Epithelial cell of proximal tubule (primary cell): Measurements from ENCODE around the gene TMEM121. TPM values are rescaled to one million over a fixed set of nuclear protein-coding genes. Genes with fewer than 3 reads are reported as not detected.
A peak's percentile ranks its signal among the peaks of the same experiment; 100 is the strongest.

Experiments used
- DNase-seq: peaks from one replicate; pipeline ENCODE4 v3.0.0-alpha.2; 2011; ENCODE audit warnings: low read depth
- H3K4me3 ChIP-seq: 2 replicates; pipeline ENCODE4 v1.5.1; 2011; ENCODE audit warnings: low read depth, mild to moderate bottlenecking, low read length
- CTCF ChIP-seq: conservative IDR thresholded peaks from 2 replicates; pipeline ENCODE4 v1.5.1; 2012; ENCODE audit warnings: low read depth, mild to moderate bottlenecking, low read length
- total RNA-seq: library from RNA; depleted of rRNA; stranded (reverse); fragments of >200 nt; gene quantifications from 2 replicates; pipeline ENCODE4 v1.2.3, GENCODE V29; 2015

The TMEM121 gene
- total RNA-seq, 1 donor from 2014 or later, result 5.6 TPM

DNA sequence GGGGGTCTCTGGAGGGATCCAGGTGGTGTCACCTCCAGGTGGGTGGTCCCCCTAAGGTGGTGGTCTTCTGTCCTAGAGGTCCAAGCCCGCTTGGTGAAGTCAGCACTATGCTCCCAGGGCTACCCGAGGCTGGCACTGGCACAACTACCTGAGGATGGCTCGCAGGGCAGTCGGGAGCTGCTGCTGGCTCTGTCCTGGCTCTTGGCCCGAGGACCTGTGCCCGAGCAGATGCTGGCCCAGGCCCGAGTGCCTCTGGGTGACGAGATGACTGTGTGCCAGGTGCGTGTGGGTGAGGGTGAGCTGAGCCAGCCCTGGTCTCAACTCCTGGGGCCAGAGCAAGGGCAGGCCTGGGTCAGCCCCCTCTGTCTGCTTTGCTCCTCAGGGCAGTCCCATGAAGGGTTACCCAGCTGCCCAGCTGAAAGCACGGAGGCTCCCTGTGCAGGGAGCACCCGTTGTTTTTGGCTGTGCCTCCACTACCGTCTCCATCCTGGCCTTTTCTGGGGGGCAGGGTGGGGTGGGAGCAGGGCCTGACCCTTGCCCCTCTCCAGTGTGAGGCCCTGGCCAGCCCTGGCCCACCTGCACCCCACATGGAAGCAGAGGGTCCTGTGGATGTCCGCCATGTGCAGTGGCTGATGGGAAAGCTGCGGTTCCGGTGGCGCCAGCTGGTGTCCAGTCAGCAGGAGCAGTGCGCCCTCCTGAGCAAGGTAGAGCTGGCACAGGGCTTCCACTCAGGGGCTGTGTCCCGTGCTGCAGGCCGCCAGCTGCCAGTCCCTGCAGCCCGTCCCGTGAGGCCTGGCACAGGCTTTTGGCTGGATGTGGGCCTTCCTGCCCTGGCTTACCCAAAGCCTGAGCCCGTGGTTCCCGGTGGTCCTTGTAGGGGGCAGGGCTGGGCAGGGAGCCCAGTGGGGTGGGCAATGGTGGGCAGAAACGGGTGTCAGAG is 34.1 kb upstream of the TMEM121 start:
- DNase-seq, result no peak
- no peak for TF ChIP-seq CTCF
- peak overlapping the region; percentile 81 for H3K4me3 ChIP-seq

- H3K4me3 ChIP-seq, result no peak overlapping the region
- DNase-seq, result no peak
- no peak for TF ChIP-seq CTCF
These were observed 33.2 kb upstream of the TMEM121 start for GRCh38 chr14:105492971-105493871.

GRCh38 chr14:105493921-105494605 is 32.3 kb upstream of the TMEM121 start:
- no peak for DNase-seq
- no peak overlapping the region for H3K4me3 ChIP-seq
- TF ChIP-seq CTCF, result no peak

DNA sequence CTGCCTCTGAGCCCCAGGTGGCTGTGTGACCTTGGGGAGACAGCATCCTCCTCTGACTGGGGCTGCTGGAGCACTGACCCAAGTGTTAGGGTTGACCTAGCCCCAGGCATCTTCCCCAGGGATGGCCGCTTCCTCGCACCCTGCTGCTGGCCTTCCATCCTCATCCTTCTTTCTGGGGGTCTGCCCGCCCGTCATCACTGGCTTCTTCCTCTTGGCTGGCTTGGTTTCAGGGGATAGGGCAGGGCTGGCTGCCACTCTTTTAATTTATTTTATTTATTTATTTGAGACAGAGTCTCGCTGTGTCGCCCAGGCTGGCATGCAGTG is 31.8 kb upstream of the TMEM121 start:
- DNase-seq, result no peak
- no peak for TF ChIP-seq CTCF

GRCh38 chr14:105495101-105495989 is 31.0 kb upstream of the TMEM121 start:
- no peak for TF ChIP-seq CTCF
- DNase-seq, result no peak
- no peak overlapping the region for H3K4me3 ChIP-seq

More for the DNA sequence above, 31.8 kb upstream of the TMEM121 start:
- H3K4me3 ChIP-seq, result no peak overlapping the region
